HL-60 (cell line): Measurements from ENCODE around the gene GRK5.

Experiments used
- DNase-seq, 2 experiments: peaks; one replicate each; pipeline ENCODE4 v3.0.0-alpha.2; 2010 to 2020; ENCODE audit warnings: low read depth in 1 of 2, low spot score in 1 of 2
- H3K27ac ChIP-seq: fragments of 250-450 bp; sonication (Bioruptor Pico); replicated peaks from 2 replicates; pipeline ENCODE4 v1.5.1; 2020; ENCODE audit warnings: mild to moderate bottlenecking, moderate library complexity
- H3K27me3 ChIP-seq: fragments of 250-450 bp; sonication (Bioruptor Pico); 2 replicates; pipeline ENCODE4 v1.5.1; 2021; ENCODE audit warnings: mild to moderate bottlenecking, moderate library complexity; ENCODE audit not compliant: insufficient read depth, poor library complexity, severe bottlenecking
- H3K4me3 ChIP-seq: replicated peaks from 2 replicates; pipeline ENCODE4 v1.5.1; 2011; ENCODE audit warnings: mild to moderate bottlenecking, control low read depth, low read length; ENCODE audit not compliant: insufficient read depth
- GABPA ChIP-seq: IDR thresholded peaks from 2 replicates; pipeline ENCODE4 v1.6.1; 2012; ENCODE audit warnings: low read depth
- POLR2AphosphoS5 ChIP-seq: IDR thresholded peaks from 2 replicates; pipeline ENCODE4 v1.6.1; 2012; ENCODE audit warnings: low read depth
- SPI1 ChIP-seq: IDR thresholded peaks from 2 replicates; pipeline ENCODE4 v1.6.1; 2012; ENCODE audit warnings: low read depth, mild to moderate bottlenecking, borderline replicate concordance
- TF ChIP-seq, protein P1 (sequence below): IDR thresholded peaks from 2 replicates; pipeline ENCODE4 v1.6.1; 2012; ENCODE audit warnings: low read depth; ENCODE audit not compliant: insufficient replicate concordance
- TF ChIP-seq, protein P2 (sequence below): IDR thresholded peaks from one replicate; pipeline ENCODE4 v1.5.1; 2011; ENCODE audit warnings: low read length, control low read depth, inconsistent platforms; ENCODE audit not compliant: insufficient read depth

GRK5 gene

DNA sequence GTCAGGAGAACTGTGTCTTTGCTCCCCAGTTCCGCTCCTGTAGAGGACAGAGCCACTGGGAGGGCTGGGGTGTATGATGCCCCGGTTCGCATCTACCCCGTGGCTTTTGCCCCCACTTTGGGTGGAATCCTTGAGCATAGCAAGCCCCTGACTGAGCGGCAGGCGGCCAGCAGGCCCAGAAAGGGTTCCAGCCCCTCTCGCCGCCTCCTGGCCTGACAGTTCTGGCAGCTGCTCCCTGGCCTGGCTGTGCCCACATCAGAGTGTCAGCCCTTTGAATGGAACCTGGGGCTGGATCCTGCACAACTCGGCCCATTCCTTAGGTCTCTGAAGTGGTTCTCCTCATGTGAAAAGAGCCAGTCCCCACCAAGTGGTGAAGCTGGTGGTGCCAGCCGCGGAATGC, 106.7 kb downstream of the GRK5 start:
- H3K27me3 ChIP-seq = peaks cover 19% of the 10 kb centered on the region
- TF ChIP-seq GABPA (no peak), POLR2AphosphoS5 (no peak), SPI1 (no peak)
- TF ChIP-seq, protein P1, sequence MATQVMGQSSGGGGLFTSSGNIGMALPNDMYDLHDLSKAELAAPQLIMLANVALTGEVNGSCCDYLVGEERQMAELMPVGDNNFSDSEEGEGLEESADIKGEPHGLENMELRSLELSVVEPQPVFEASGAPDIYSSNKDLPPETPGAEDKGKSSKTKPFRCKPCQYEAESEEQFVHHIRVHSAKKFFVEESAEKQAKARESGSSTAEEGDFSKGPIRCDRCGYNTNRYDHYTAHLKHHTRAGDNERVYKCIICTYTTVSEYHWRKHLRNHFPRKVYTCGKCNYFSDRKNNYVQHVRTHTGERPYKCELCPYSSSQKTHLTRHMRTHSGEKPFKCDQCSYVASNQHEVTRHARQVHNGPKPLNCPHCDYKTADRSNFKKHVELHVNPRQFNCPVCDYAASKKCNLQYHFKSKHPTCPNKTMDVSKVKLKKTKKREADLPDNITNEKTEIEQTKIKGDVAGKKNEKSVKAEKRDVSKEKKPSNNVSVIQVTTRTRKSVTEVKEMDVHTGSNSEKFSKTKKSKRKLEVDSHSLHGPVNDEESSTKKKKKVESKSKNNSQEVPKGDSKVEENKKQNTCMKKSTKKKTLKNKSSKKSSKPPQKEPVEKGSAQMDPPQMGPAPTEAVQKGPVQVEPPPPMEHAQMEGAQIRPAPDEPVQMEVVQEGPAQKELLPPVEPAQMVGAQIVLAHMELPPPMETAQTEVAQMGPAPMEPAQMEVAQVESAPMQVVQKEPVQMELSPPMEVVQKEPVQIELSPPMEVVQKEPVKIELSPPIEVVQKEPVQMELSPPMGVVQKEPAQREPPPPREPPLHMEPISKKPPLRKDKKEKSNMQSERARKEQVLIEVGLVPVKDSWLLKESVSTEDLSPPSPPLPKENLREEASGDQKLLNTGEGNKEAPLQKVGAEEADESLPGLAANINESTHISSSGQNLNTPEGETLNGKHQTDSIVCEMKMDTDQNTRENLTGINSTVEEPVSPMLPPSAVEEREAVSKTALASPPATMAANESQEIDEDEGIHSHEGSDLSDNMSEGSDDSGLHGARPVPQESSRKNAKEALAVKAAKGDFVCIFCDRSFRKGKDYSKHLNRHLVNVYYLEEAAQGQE = no peak
- TF ChIP-seq, protein P2, sequence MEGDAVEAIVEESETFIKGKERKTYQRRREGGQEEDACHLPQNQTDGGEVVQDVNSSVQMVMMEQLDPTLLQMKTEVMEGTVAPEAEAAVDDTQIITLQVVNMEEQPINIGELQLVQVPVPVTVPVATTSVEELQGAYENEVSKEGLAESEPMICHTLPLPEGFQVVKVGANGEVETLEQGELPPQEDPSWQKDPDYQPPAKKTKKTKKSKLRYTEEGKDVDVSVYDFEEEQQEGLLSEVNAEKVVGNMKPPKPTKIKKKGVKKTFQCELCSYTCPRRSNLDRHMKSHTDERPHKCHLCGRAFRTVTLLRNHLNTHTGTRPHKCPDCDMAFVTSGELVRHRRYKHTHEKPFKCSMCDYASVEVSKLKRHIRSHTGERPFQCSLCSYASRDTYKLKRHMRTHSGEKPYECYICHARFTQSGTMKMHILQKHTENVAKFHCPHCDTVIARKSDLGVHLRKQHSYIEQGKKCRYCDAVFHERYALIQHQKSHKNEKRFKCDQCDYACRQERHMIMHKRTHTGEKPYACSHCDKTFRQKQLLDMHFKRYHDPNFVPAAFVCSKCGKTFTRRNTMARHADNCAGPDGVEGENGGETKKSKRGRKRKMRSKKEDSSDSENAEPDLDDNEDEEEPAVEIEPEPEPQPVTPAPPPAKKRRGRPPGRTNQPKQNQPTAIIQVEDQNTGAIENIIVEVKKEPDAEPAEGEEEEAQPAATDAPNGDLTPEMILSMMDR = no peak
- no peak for DNase-seq
- H3K4me3 ChIP-seq = no peak overlapping the region
- no peak overlapping the region for H3K27ac ChIP-seq

DNA sequence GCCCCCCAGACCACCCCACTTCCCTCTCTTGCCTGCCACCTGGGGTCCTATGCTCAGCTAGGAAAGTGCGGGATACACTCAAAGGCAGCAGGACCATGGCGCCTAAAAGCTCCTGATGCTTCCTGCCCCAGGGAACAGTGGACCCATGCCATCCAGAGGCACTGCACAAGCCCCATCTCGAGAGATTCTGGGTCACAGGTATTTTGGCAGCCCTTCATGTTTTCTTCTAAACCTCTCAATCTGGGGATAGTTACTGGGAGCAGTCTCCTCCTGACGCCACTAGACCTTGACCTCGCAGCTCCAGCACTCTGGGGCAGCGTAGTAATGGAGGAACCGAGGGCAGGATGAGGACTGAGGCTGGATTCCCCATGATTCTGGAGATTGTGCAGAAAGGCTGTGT, 107.1 kb downstream of the GRK5 start:
- peaks cover 19% of the 10 kb centered on the region for H3K27me3 ChIP-seq
- DNase-seq = no peak
- TF ChIP-seq GABPA = no peak
- TF ChIP-seq SPI1 = no peak
- no peak overlapping the region for H3K27ac ChIP-seq
- H3K4me3 ChIP-seq = no peak overlapping the region

DNA sequence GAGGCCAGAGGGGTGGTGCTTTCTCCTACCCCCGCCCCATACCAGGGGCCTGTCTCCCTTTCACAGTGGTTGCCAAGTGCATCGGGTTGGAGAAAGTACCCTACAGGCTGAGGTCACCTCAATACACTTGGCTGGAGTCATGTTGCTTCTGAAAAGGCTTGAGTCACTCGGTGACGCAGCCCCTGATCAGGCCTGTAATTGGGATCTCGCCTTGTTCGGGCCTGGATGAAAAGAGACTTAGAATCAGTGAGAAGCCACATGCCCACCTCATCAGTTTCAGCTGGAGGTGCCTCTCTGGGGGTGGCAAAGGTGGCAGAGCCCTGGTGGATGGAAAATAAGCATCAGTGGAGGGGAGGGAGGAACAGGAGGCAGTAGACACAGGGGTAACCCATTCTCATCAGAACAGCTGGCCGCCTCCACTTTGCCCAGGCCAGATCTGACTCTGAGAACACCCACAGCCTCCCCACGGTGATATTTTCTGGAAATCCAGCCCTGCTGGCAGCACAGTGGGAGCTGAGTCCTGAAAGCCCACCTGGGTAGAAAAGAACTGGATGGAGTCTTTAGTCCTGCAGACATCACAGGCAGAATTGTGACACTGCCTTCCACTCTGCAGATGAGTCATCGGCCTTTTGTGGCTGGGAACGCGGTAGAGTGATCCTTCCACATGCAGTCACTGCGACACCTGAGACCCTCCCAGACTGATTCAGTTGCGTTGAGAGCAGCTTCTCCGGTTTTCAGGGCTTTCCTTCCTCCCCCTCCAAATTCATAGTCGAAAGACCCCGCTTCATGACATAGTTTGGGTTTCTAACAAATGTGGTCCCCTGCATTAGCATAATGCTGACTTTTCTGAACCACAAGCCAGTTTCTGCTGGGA, 108.0 kb downstream of the GRK5 start:
- H3K27ac ChIP-seq = no peak overlapping the region
- DNase-seq = peak; percentile 61 to 64
- TF ChIP-seq SPI1 = no peak
- no peak for TF ChIP-seq POLR2AphosphoS5
- no peak for TF ChIP-seq GABPA
- TF ChIP-seq, protein P2 = no peak
- TF ChIP-seq, protein P1 = no peak
- peaks cover 17% of the 10 kb centered on the region for H3K27me3 ChIP-seq
- H3K4me3 ChIP-seq = no peak overlapping the region

DNA sequence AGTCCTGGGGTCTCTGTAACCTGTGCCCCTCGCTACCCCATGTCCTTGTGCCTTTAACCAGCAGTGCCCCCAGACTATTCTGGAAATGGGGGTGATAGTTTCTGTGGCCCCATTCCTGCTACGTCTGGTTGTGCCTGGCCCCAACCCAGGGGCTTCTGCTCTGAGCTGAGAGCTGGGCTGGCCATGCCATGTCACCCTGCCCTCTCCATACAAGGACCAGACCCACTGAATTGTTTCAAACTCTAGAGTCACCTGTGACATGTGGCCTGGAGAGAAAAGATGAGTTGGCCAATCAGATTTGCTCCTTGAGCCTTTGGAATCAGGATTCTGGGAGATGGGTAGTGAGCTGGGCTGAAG, 108.6 kb downstream of the GRK5 start:
- TF ChIP-seq SPI1 (no peak), GABPA (no peak), POLR2AphosphoS5 (no peak)
- TF ChIP-seq, protein P2 = no peak
- TF ChIP-seq, protein P1 = no peak
- no peak overlapping the region for H3K27ac ChIP-seq
- H3K27me3 ChIP-seq = peaks cover 13% of the 10 kb centered on the region
- no peak overlapping the region for H3K4me3 ChIP-seq
- no peak for DNase-seq
